Measurements from ENCODE around the gene ZDHHC7.
"Not testable (repeated sequence)": the region's sequence is repeated elsewhere in the genome, so short reads cannot be mapped to it uniquely, and the experiment has no call there.

ZDHHC7 gene

GRCh38 chr16:85055493-85056210 lies 44.3 kb upstream of the ZDHHC7 start:
- H3K36me3 ChIP-seq = peaks cover 42% of the 10 kb centered on the region
- TF ChIP-seq CTCF (IDR thresholded peaks at IDR 0.05) = peak; percentile 22
- H3K4me3 ChIP-seq (ENCODE audit: low read depth in 1 of 2, low read length in 1 of 2) = peak overlapping the region; percentile 41 to 53
- H3K27me3 ChIP-seq = no peaks in the 10 kb centered on the region
- H3K9me3 ChIP-seq = no peaks in the 10 kb centered on the region
- peak overlapping the region; percentile 92 for H3K27ac ChIP-seq
- peaks cover 79 to 88% of the 10 kb centered on the region in 2 experiments for H3K4me1 ChIP-seq (ENCODE audit: control insufficient read depth in 1 of 2, insufficient read depth in 1 of 2, low read depth in 1 of 2, low read length in 1 of 2)

GRCh38 chr16:85054948-85055492 lies 43.7 kb upstream of the ZDHHC7 start:
- no peak for TF ChIP-seq CTCF (IDR thresholded peaks at IDR 0.05)

GRCh38 chr16:85054321-85054720 lies 43.0 kb upstream of the ZDHHC7 start:
- H3K9me3 ChIP-seq, H3K27me3 ChIP-seq: not testable (repeated sequence)
- H3K4me3 ChIP-seq (ENCODE audit: low read depth in 1 of 2, low read length in 1 of 2) = peak overlapping the region in 1 of 2 experiments; percentile 53
- peaks cover 69 to 78% of the 10 kb centered on the region in 2 experiments for H3K4me1 ChIP-seq (ENCODE audit: control insufficient read depth in 1 of 2, insufficient read depth in 1 of 2, low read depth in 1 of 2, low read length in 1 of 2)
- peak overlapping the region; percentile 92 for H3K27ac ChIP-seq
- H3K36me3 ChIP-seq = peaks cover 38% of the 10 kb centered on the region

More at GRCh38 chr16:85054948-85055492, 43.7 kb upstream of the ZDHHC7 start:
- H3K36me3 ChIP-seq = peaks cover 42% of the 10 kb centered on the region
- no peaks in the 10 kb centered on the region for H3K27me3 ChIP-seq
- no peaks in the 10 kb centered on the region for H3K9me3 ChIP-seq
- H3K4me1 ChIP-seq (ENCODE audit: control insufficient read depth in 1 of 2, insufficient read depth in 1 of 2, low read depth in 1 of 2, low read length in 1 of 2) = peaks cover 76 to 85% of the 10 kb centered on the region in 2 experiments
- H3K27ac ChIP-seq = peak overlapping the region; percentile 92
- peak overlapping the region; percentile 41 to 53 for H3K4me3 ChIP-seq (ENCODE audit: low read depth in 1 of 2, low read length in 1 of 2)

- TF ChIP-seq CTCF (IDR thresholded peaks at IDR 0.05) = no peak
- Histone ChIP-seq H3K36me3 (peaks cover 23% of the 10 kb centered on the region), H3K27ac (peak overlapping the region; percentile 3), H3K9me3 (no peaks in the 10 kb centered on the region), H3K4me1 (ENCODE audit: control insufficient read depth in 1 of 2, insufficient read depth in 1 of 2, low read depth in 1 of 2, low read length in 1 of 2) (peaks cover 68 to 77% of the 10 kb centered on the region in 2 experiments), H3K4me3 (ENCODE audit: low read depth in 1 of 2, low read length in 1 of 2) (no peak overlapping the region), H3K27me3 (no peaks in the 10 kb centered on the region)
Observed at GRCh38 chr16:85052536-85052935, 41.2 kb upstream of the ZDHHC7 start.

GRCh38 chr16:85051683-85052082 lies 40.3 kb upstream of the ZDHHC7 start:
- no peak overlapping the region for H3K27ac ChIP-seq
- TF ChIP-seq CTCF (IDR thresholded peaks at IDR 0.05) = no peak
- H3K4me1 ChIP-seq (ENCODE audit: control insufficient read depth in 1 of 2, insufficient read depth in 1 of 2, low read depth in 1 of 2, low read length in 1 of 2) = peaks cover 68 to 77% of the 10 kb centered on the region in 2 experiments
- H3K4me3 ChIP-seq (ENCODE audit: low read depth in 1 of 2, low read length in 1 of 2) = no peak overlapping the region
- peaks cover 21% of the 10 kb centered on the region for H3K36me3 ChIP-seq
- no peaks in the 10 kb centered on the region for H3K27me3 ChIP-seq
- H3K9me3 ChIP-seq = no peaks in the 10 kb centered on the region

- no peaks in the 10 kb centered on the region for H3K9me3 ChIP-seq
- peaks cover 25% of the 10 kb centered on the region for H3K36me3 ChIP-seq
- H3K27me3 ChIP-seq = no peaks in the 10 kb centered on the region
- peak overlapping the region; percentile 30 for H3K27ac ChIP-seq
- no peak overlapping the region for H3K4me3 ChIP-seq (ENCODE audit: low read depth in 1 of 2, low read length in 1 of 2)
- TF ChIP-seq CTCF (IDR thresholded peaks at IDR 0.05) = no peak
- H3K4me1 ChIP-seq (ENCODE audit: control insufficient read depth in 1 of 2, insufficient read depth in 1 of 2, low read depth in 1 of 2, low read length in 1 of 2) = peaks cover 68 to 75% of the 10 kb centered on the region in 2 experiments
Observed at GRCh38 chr16:85051067-85051581, 39.8 kb upstream of the ZDHHC7 start.
